ENCODE results near the gene RIN3. TPM values are rescaled to one million over a fixed set of nuclear protein-coding genes. Genes with fewer than 3 reads are reported as not detected.
"Not testable (repeated sequence)": the region's sequence is repeated elsewhere in the genome, so short reads cannot be mapped to it uniquely, and the experiment has no call there.

RIN3 gene
- total RNA-seq, 1 donor from 2014 or later: 4.7 TPM

DNA sequence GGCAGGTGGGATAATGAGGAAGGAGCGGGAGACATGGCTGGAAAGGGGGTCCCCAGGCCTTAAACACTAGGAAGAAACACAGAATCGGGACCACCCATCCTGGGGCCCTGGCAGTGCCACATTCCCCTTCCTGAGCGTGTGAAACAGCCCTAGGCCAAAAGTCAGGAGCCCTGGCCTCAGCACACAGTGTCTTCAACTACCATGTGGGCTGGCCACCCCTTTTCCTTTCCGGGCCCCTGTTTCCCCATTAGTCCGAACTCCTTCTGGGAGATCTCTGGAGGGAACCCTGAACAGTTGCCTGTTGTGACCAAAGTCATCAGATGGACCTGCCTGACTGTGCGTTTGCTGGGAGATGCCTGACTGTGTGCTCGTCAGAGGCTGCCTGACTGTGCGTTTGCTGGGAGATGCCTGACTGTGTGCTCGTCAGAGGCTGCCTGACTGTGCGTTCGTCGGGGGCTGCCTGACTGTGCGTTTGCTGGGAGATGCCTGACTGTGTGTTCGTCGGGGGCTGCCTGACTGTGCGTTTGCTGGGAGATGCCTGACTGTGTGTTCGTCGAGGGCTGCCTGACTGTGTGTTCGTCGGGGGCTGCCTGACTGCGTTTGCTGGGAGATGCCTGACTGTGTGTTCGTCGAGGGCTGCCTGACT is 126.0 kb downstream of the RIN3 start:
- not testable (repeated sequence) for H3K4me1 ChIP-seq (ENCODE audit: control insufficient read depth in 3 of 3, insufficient read depth in 3 of 3, low read length in 3 of 3); H3K9me3 ChIP-seq (ENCODE audit: control insufficient read depth in 3 of 3, low read length in 3 of 3); H3K27me3 ChIP-seq (ENCODE audit: control insufficient read depth in 3 of 3, insufficient read depth in 3 of 3, low read length in 3 of 3); H3K9ac ChIP-seq (ENCODE audit: low read depth in 1 of 3, low read length in 3 of 3); H3K27ac ChIP-seq (ENCODE audit: low read depth, low read length); H3K4me3 ChIP-seq (ENCODE audit: low read length in 3 of 3); H3K36me3 ChIP-seq (ENCODE audit: control insufficient read depth in 3 of 3, insufficient read depth in 3 of 3, low read length in 3 of 3)

DNA sequence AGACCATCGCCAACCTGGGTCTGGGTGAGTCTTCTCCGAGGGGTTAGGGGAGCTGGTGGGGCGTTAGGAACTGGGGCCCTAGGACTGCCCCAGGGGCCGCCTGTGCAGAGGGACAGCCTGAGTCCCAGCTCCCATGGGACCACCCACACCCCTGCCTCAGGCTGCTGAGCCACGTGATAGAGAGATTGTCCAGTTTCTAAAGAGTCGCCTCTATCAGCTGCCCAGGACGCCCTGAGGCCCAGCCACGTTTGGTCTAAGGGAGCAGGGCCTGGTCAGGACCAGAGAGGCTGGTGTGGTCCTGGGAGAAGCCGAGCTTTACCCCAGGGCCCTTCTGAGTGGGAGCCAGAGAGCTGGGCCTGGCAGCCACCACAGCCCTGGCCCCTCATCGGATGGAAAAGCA is 127.7 kb downstream of the RIN3 start:
- peaks cover 0 to 6% (median 0%) of the 10 kb centered on the region in 3 donors for H3K9me3 ChIP-seq (ENCODE audit: control insufficient read depth in 3 of 3, low read length in 3 of 3)
- H3K27ac ChIP-seq (ENCODE audit: low read depth, low read length): no peak overlapping the region
- H3K36me3 ChIP-seq (ENCODE audit: control insufficient read depth in 3 of 3, insufficient read depth in 3 of 3, low read length in 3 of 3): peaks cover 0 to 3% (median 0%) of the 10 kb centered on the region in 3 donors
- H3K27me3 ChIP-seq (ENCODE audit: control insufficient read depth in 3 of 3, insufficient read depth in 3 of 3, low read length in 3 of 3): no peaks in the 10 kb centered on the region
- no peak overlapping the region for H3K9ac ChIP-seq (ENCODE audit: low read depth in 1 of 3, low read length in 3 of 3)
- peaks cover 0 to 2% (median 0%) of the 10 kb centered on the region in 3 donors for H3K4me1 ChIP-seq (ENCODE audit: control insufficient read depth in 3 of 3, insufficient read depth in 3 of 3, low read length in 3 of 3)
- H3K4me3 ChIP-seq (ENCODE audit: low read length in 3 of 3): no peak overlapping the region

DNA sequence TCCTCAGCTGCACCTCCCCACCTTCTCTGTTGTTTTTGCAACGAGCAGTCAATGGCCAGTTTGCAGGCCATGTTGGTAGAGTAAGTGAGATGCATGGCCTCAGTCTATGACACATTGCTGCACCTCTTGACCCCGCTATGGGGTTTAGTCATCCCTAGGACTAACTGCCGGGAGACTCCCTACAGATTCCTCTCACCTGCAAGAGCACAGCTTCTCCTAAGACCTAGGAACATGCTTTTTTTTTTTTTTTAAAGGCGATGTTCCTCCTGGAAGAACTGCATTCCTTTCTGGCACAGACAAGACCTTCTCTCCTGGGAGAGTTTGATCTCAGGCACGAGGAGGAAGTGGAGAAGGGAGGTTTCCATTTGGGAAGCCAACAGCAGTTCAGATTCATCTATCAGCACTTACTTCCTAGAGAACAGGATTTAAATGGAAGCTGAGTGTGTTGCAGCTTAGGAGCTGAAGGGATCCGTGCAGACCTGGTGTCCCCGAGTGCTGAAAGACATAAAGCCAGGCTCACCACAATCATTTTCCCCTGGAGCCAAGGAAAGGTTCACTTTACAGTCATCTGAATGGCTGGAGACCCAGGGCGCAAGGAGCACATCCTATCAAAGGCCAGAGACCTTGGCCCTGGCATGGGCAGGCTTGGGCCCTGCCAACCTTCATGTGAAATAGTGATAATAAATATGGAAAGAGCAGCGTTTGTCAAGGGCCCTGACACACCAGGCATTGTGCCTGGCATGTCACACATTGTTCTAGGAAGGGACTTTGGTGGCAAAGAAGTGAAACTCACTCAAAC is 130.8 kb downstream of the RIN3 start:
- Histone ChIP-seq H3K4me1 (ENCODE audit: control insufficient read depth in 3 of 3, insufficient read depth in 3 of 3, low read length in 3 of 3) (peaks cover 0 to 14% (median 4%) of the 10 kb centered on the region in 3 donors), H3K27me3 (ENCODE audit: control insufficient read depth in 3 of 3, insufficient read depth in 3 of 3, low read length in 3 of 3) (no peaks in the 10 kb centered on the region), H3K36me3 (ENCODE audit: control insufficient read depth in 3 of 3, insufficient read depth in 3 of 3, low read length in 3 of 3) (peaks cover 0 to 3% (median 0%) of the 10 kb centered on the region in 3 donors), H3K27ac (ENCODE audit: low read depth, low read length) (no peak overlapping the region), H3K9me3 (ENCODE audit: control insufficient read depth in 3 of 3, low read length in 3 of 3) (peaks cover 0 to 6% (median 0%) of the 10 kb centered on the region in 3 donors), H3K9ac (ENCODE audit: low read depth in 1 of 3, low read length in 3 of 3) (no peak overlapping the region), H3K4me3 (ENCODE audit: low read length in 3 of 3) (no peak overlapping the region)

DNA sequence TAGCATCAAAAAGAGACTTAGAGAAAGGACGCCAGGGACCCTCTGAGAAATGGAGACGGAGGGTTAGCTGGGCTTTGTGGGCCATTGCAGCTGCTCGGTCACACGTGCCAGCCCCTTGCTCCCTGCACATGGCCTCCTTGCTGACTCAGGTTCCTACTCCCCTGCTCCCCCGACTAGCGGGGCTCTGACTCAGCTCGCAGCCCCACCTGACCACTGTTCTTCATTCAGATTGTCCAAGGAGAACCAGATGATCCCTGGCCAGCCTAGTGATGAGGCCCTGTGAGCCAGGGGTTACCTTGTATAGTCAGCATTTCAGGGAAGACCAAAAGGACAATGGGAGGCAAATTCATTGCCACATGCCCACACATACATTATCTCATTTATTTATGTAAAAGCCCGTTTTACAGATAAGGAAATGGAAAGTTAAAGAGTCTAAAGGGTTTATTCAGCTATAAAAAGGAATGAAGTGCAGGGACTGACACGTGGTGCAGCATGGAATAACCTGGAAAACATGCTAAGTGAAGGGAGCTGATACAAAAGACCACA is 131.5 kb downstream of the RIN3 start:
- peaks cover 0 to 6% (median 0%) of the 10 kb centered on the region in 3 donors for H3K9me3 ChIP-seq (ENCODE audit: control insufficient read depth in 3 of 3, low read length in 3 of 3)
- peaks cover 0 to 3% (median 0%) of the 10 kb centered on the region in 3 donors for H3K36me3 ChIP-seq (ENCODE audit: control insufficient read depth in 3 of 3, insufficient read depth in 3 of 3, low read length in 3 of 3)
- H3K4me1 ChIP-seq (ENCODE audit: control insufficient read depth in 3 of 3, insufficient read depth in 3 of 3, low read length in 3 of 3): peaks cover 0 to 14% (median 6%) of the 10 kb centered on the region in 3 donors
- no peak overlapping the region for H3K27ac ChIP-seq (ENCODE audit: low read depth, low read length)
- H3K27me3 ChIP-seq (ENCODE audit: control insufficient read depth in 3 of 3, insufficient read depth in 3 of 3, low read length in 3 of 3): no peaks in the 10 kb centered on the region
- H3K4me3 ChIP-seq (ENCODE audit: low read length in 3 of 3): no peak overlapping the region
- H3K9ac ChIP-seq (ENCODE audit: low read depth in 1 of 3, low read length in 3 of 3): no peak overlapping the region

DNA sequence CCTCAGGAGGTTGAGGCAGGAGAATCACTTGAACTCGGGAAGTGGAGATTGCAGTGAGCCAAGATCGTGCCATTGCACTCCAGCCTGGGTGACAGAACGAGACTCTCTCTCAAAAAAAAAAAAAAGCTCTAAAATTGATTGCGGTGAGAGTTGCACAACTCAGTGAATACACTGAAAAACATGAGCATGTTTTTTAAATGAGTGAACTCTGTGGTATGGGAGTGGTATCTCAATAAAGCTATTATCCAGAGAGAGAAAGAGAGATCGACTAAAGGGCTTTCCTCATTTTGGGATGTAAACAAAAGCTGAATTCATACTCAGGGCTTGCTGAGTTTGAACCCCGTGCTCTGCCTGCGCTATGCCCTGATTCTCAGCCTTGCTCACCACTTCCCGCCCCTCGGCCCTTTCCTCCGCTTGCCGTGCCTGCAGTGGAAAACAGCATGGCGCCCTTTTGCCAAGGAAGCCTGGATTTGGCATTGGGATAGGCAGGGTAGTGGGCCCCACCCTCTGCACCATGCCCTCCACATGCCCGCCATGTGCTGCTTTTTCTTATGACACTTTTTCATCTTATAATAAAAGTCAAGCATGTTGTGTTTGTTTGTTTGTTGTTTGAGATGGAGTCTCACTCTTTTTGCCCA is 132.4 kb downstream of the RIN3 start:
- no peak overlapping the region for H3K9ac ChIP-seq (ENCODE audit: low read depth in 1 of 3, low read length in 3 of 3)
- no peaks in the 10 kb centered on the region for H3K27me3 ChIP-seq (ENCODE audit: control insufficient read depth in 3 of 3, insufficient read depth in 3 of 3, low read length in 3 of 3)
- no peak overlapping the region for H3K4me3 ChIP-seq (ENCODE audit: low read length in 3 of 3)
- H3K9me3 ChIP-seq (ENCODE audit: control insufficient read depth in 3 of 3, low read length in 3 of 3): peaks cover 0 to 6% (median 0%) of the 10 kb centered on the region in 3 donors
- no peak overlapping the region for H3K27ac ChIP-seq (ENCODE audit: low read depth, low read length)
- H3K4me1 ChIP-seq (ENCODE audit: control insufficient read depth in 3 of 3, insufficient read depth in 3 of 3, low read length in 3 of 3): peaks cover 0 to 19% (median 6%) of the 10 kb centered on the region in 3 donors
- H3K36me3 ChIP-seq (ENCODE audit: control insufficient read depth in 3 of 3, insufficient read depth in 3 of 3, low read length in 3 of 3): peaks cover 0 to 6% (median 0%) of the 10 kb centered on the region in 3 donors

DNA sequence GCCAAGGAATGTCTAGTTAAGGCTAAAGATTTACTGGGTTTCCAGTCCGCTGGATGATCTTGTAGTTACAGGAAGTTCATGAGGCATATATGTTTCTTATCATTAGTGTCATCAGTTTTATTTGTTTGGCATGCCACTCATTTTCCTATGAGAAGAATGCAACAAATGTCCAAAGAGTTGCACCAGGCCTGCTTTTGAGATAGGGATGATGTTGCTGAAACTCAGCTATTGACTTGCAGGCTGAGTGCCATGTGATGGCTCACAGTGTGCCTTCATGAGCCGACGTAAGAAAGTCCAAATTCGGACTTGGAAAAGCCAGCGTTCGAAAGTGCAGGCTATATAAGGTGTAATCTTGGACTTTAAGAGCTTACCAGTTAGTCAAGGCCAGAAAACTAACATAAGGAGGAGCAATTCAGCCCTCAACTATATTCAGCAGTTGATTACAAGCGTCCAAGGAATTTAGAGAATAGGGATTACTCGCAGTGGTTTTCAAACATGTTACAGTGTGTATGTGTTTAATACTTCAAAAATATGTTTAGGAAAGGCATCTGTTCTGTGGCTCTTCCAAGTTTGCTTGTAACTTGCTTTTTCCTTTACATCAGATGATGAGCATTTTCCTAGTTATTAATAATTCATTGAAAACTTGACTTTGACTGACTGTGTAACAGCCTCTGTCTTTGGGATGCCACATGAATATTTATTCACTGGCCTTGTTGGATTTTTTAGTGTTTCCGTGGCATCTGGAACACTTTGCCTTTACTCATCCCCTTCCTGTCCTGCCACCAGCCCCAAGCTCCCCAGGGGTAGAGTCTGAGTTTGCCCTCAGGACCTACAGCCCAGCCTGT is 133.6 kb downstream of the RIN3 start:
- peaks cover 0 to 6% (median 0%) of the 10 kb centered on the region in 3 donors for H3K9me3 ChIP-seq (ENCODE audit: control insufficient read depth in 3 of 3, low read length in 3 of 3)
- no peaks in the 10 kb centered on the region for H3K27me3 ChIP-seq (ENCODE audit: control insufficient read depth in 3 of 3, insufficient read depth in 3 of 3, low read length in 3 of 3)
- peaks cover 0 to 19% (median 6%) of the 10 kb centered on the region in 3 donors for H3K4me1 ChIP-seq (ENCODE audit: control insufficient read depth in 3 of 3, insufficient read depth in 3 of 3, low read length in 3 of 3)
- peak overlapping the region; percentile 40 for H3K27ac ChIP-seq (ENCODE audit: low read depth, low read length)
- H3K36me3 ChIP-seq (ENCODE audit: control insufficient read depth in 3 of 3, insufficient read depth in 3 of 3, low read length in 3 of 3): peaks cover 0 to 8% (median 0%) of the 10 kb centered on the region in 3 donors
- H3K4me3 ChIP-seq (ENCODE audit: low read length in 3 of 3): no peak overlapping the region
- no peak overlapping the region for H3K9ac ChIP-seq (ENCODE audit: low read depth in 1 of 3, low read length in 3 of 3)

DNA sequence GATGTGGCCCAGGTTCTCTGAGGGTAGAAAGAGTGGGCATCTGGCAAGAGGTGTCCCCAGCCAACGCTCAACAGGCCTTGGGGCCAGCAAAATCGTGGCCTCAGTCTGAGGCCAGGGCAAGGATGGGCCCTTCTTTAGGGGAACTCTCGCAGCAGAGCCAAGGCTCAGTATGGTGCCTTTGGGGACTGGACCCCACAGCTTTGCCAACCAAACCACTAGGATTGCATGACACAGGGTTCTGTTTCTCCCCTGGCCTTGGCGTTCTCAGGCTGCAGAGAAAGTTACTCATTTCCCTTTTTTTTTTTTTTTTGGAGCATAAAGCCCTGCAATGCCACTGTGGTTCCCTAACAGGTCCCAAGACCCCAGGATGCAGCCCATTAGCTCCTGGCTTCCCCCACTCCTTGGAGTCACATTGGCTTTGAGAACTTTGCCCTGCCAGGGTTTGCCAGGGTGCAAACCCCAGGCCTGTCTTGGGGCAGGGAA is 134.3 kb downstream of the RIN3 start:
- Histone ChIP-seq H3K4me1 (ENCODE audit: control insufficient read depth in 3 of 3, insufficient read depth in 3 of 3, low read length in 3 of 3) (peaks cover 0 to 22% (median 6%) of the 10 kb centered on the region in 3 donors), H3K27me3 (ENCODE audit: control insufficient read depth in 3 of 3, insufficient read depth in 3 of 3, low read length in 3 of 3) (no peaks in the 10 kb centered on the region), H3K27ac (ENCODE audit: low read depth, low read length) (peak overlapping the region; percentile 40), H3K9me3 (ENCODE audit: control insufficient read depth in 3 of 3, low read length in 3 of 3) (peaks cover 0 to 4% (median 0%) of the 10 kb centered on the region in 3 donors), H3K9ac (ENCODE audit: low read depth in 1 of 3, low read length in 3 of 3) (peak overlapping the region in 1 of 3 donors; percentile 33), H3K36me3 (ENCODE audit: control insufficient read depth in 3 of 3, insufficient read depth in 3 of 3, low read length in 3 of 3) (peaks cover 0 to 5% (median 3%) of the 10 kb centered on the region in 3 donors), H3K4me3 (ENCODE audit: low read length in 3 of 3) (no peak overlapping the region)

DNA sequence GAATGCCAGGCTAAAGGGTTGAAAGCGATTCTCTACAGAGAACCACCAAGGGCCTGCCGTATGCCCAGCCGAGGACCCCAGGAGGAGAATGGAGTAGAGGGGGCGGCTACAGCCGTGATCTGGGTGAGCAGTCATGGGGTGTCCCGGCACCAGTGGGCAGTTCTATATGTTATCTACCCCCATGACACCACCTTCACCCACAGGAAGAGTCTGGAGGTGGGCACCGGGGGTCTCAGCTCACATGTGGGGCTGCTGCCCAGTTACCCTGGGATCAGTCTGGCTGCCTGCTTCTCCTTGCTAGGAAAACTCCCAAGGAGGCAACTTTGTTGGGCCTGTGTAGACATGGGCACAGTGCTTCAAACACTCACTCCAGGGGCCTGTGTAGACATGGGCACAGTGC is 135.5 kb downstream of the RIN3 start:
- no peak overlapping the region for H3K27ac ChIP-seq (ENCODE audit: low read depth, low read length)
- peaks cover 0 to 22% (median 5%) of the 10 kb centered on the region in 3 donors for H3K4me1 ChIP-seq (ENCODE audit: control insufficient read depth in 3 of 3, insufficient read depth in 3 of 3, low read length in 3 of 3)
- no peaks in the 10 kb centered on the region for H3K27me3 ChIP-seq (ENCODE audit: control insufficient read depth in 3 of 3, insufficient read depth in 3 of 3, low read length in 3 of 3)
- H3K9ac ChIP-seq (ENCODE audit: low read depth in 1 of 3, low read length in 3 of 3): no peak overlapping the region
- peaks cover 0 to 4% (median 0%) of the 10 kb centered on the region in 3 donors for H3K9me3 ChIP-seq (ENCODE audit: control insufficient read depth in 3 of 3, low read length in 3 of 3)
- peaks cover 0 to 5% (median 5%) of the 10 kb centered on the region in 3 donors for H3K36me3 ChIP-seq (ENCODE audit: control insufficient read depth in 3 of 3, insufficient read depth in 3 of 3, low read length in 3 of 3)
- no peak overlapping the region for H3K4me3 ChIP-seq (ENCODE audit: low read length in 3 of 3)

Measured in skeletal muscle tissue (tissue), 4 donors.